Mesenchymal stem cell (in vitro differentiated cells and primary cell): ENCODE data around the gene OLFML2B.
A peak's percentile ranks its signal among the peaks of the same experiment; 100 is the strongest.

ENCODE experiments used
- DNase-seq: peaks from one replicate; pipeline ENCODE4 v3.0.0-alpha.2; 2013
- H2AFZ ChIP-seq: one replicate; pipeline ENCODE4 v1.6.1; 2013; ENCODE audit warnings: low read depth, mild to moderate bottlenecking, control low read depth, inconsistent platforms, low read length, moderate library complexity
- H2AK5ac ChIP-seq: 2 replicates; pipeline ENCODE4 v1.6.1; 2013; ENCODE audit warnings: low read length, moderate library complexity, mild to moderate bottlenecking, inconsistent platforms; ENCODE audit not compliant: severe bottlenecking
- H2BK120ac ChIP-seq: one replicate; pipeline ENCODE4 v1.6.1; 2013; ENCODE audit warnings: low read depth, mild to moderate bottlenecking, inconsistent platforms, low read length, moderate library complexity
- H2BK12ac ChIP-seq, 2 experiments: one replicate each; pipeline ENCODE4 v1.6.1; 2013; ENCODE audit warnings: inconsistent platforms in 2 of 2, low read length in 2 of 2, mild to moderate bottlenecking in 2 of 2, moderate library complexity in 2 of 2, control low read depth in 1 of 2
- H2BK15ac ChIP-seq: one replicate; pipeline ENCODE4 v1.6.1; 2013; ENCODE audit warnings: mild to moderate bottlenecking, low read depth, inconsistent platforms; ENCODE audit not compliant: poor library complexity, severe bottlenecking
- H2BK5ac ChIP-seq: 2 replicates; pipeline ENCODE4 v1.6.1; 2013; ENCODE audit warnings: low read depth, mild to moderate bottlenecking, low read length, control low read depth, inconsistent platforms; ENCODE audit not compliant: poor library complexity, severe bottlenecking
- H3K14ac ChIP-seq, 2 experiments: one replicate each; pipeline ENCODE4 v1.6.1; 2013; ENCODE audit warnings: inconsistent platforms in 2 of 2, low read length in 2 of 2, control low read depth in 1 of 2, mild to moderate bottlenecking in 1 of 2, moderate library complexity in 1 of 2
- H3K18ac ChIP-seq, 2 experiments: one replicate each; pipeline ENCODE4 v1.6.1; 2013; ENCODE audit warnings: inconsistent platforms in 2 of 2, low read length in 2 of 2, control low read depth in 1 of 2, low read depth in 1 of 2, mild to moderate bottlenecking in 1 of 2
- H3K23ac ChIP-seq, 2 experiments: one replicate each; pipeline ENCODE4 v1.6.1; 2013; ENCODE audit warnings: inconsistent platforms in 2 of 2, low read length in 2 of 2, mild to moderate bottlenecking in 2 of 2, moderate library complexity in 2 of 2, control low read depth in 1 of 2
- H3K27ac ChIP-seq: 2 replicates; pipeline ENCODE4 v1.5.1; 2013; ENCODE audit warnings: mild to moderate bottlenecking, moderate library complexity, low read length, control low read depth, inconsistent platforms; ENCODE audit not compliant: poor library complexity, severe bottlenecking
- H3K27me3 ChIP-seq, 2 experiments: 2 replicates each; pipeline versions ENCODE4 v1.6.1 to v1.7.0; 2013; ENCODE audit warnings: low read length in 2 of 2, mild to moderate bottlenecking in 2 of 2, moderate library complexity in 2 of 2, control low read depth in 1 of 2, inconsistent platforms in 1 of 2; ENCODE audit not compliant: control insufficient read depth in 1 of 2, insufficient read depth in 1 of 2
- H3K36me3 ChIP-seq, 2 experiments: 2 replicates each; pipeline versions ENCODE4 v1.6.1 to v1.7.0; 2013; ENCODE audit warnings: low read length in 2 of 2, control low read depth in 1 of 2, inconsistent platforms in 1 of 2, low read depth in 1 of 2, mild to moderate bottlenecking in 1 of 2; ENCODE audit not compliant: insufficient read depth in 2 of 2, control insufficient read depth in 1 of 2
- H3K4ac ChIP-seq, 2 experiments: one replicate each; pipeline ENCODE4 v1.6.1; 2013; ENCODE audit warnings: inconsistent platforms in 2 of 2, low read length in 2 of 2, mild to moderate bottlenecking in 2 of 2, moderate library complexity in 2 of 2, control low read depth in 1 of 2, low read depth in 1 of 2
- H3K4me1 ChIP-seq: 2 replicates; pipeline ENCODE4 v1.6.1; 2013; ENCODE audit warnings: low read depth, low read length, control low read depth; ENCODE audit not compliant: control insufficient read depth, insufficient read depth
- H3K4me2 ChIP-seq: 2 replicates; pipeline ENCODE4 v1.6.1; 2013; ENCODE audit warnings: low read length, mild to moderate bottlenecking, inconsistent platforms; ENCODE audit not compliant: poor library complexity, severe bottlenecking
- H3K4me3 ChIP-seq, 2 experiments: 2 replicates each; pipeline versions ENCODE4 v1.5.1 to v1.7.0; 2013; ENCODE audit warnings: low read length in 2 of 2, mild to moderate bottlenecking in 2 of 2, control low read depth in 1 of 2, low read depth in 1 of 2; ENCODE audit not compliant: insufficient read depth in 1 of 2
- H3K79me1 ChIP-seq: replicated peaks from 2 replicates; pipeline ENCODE4 v1.6.1; 2013; ENCODE audit warnings: mild to moderate bottlenecking, control low read depth, low read length, inconsistent platforms; ENCODE audit not compliant: poor library complexity, severe bottlenecking
- H3K9ac ChIP-seq: 2 replicates; pipeline ENCODE4 v1.7.0; 2013; ENCODE audit warnings: mild to moderate bottlenecking, low read length, moderate library complexity
- H3K9me3 ChIP-seq: 2 replicates; pipeline ENCODE4 v1.7.0; 2013; ENCODE audit warnings: mild to moderate bottlenecking, low read length; ENCODE audit not compliant: control insufficient read depth
- H4K8ac ChIP-seq: one replicate; pipeline ENCODE4 v1.6.1; 2013; ENCODE audit warnings: inconsistent platforms, mild to moderate bottlenecking, low read length, moderate library complexity
- H4K91ac ChIP-seq: one replicate; pipeline ENCODE4 v1.6.1; 2013; ENCODE audit warnings: mild to moderate bottlenecking, low read length, inconsistent platforms
- WGBS: methylation state at CpG from one replicate; pipeline ENCODE4 v1.1.7; 2013; ENCODE audit warnings: mixed read lengths; 5-methylcytosine and 5-hydroxymethylcytosine counted together

OLFML2B gene

DNA sequence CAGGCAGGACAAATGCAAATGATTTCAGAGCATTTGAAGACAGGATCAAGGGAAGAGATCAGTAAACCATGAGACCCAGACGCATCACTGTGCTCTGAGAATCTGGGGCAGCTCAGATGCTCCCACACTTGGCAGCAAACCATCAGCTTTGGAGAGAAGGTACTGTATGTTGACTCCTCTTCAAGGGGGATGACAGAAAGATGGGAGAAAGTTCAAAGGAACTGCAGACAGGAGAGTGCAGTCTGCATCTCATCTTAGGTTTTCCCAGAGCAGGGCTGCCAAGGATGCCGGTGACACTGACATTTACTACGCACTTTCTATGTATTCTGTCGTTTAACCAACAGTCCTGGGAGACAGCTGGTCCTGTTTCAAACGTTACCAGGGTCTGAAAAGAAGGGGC lies 35.8 kb downstream of the OLFML2B start:
- Histone ChIP-seq H3K18ac (no peak overlapping the region), H2AK5ac (no peak overlapping the region), H2BK12ac (no peak overlapping the region), H2AFZ (no peak overlapping the region), H3K4me1 (peaks cover 5% of the 10 kb centered on the region), H3K14ac (no peak overlapping the region), H3K27me3 (no peaks in the 10 kb centered on the region), H3K79me1 (no peaks in the 10 kb centered on the region), H3K23ac (no peak overlapping the region), H3K36me3 (peaks cover 45 to 78% of the 10 kb centered on the region in 2 experiments), H3K4me3 (no peak overlapping the region), H2BK15ac (no peak overlapping the region), H3K27ac (no peak overlapping the region), H2BK5ac (no peak overlapping the region), H2BK120ac (no peak overlapping the region), H3K4ac (no peak overlapping the region), H3K9ac (no peak overlapping the region), H4K8ac (no peak overlapping the region), H4K91ac (no peak overlapping the region), H3K4me2 (no peak overlapping the region), H3K9me3 (peaks cover 18% of the 10 kb centered on the region)
- 83% methylated on average over 5 of the region's 5 CpGs for WGBS
- no peak for DNase-seq

GRCh38 chr1:161987303-161987702 lies 36.4 kb downstream of the OLFML2B start:
- Histone ChIP-seq H3K4me3 (peak overlapping the region in 1 of 2 experiments; percentile 10), H3K79me1 (no peaks in the 10 kb centered on the region), H2BK15ac (no peak overlapping the region), H4K91ac (no peak overlapping the region), H2BK120ac (no peak overlapping the region), H2AFZ (no peak overlapping the region), H3K9ac (no peak overlapping the region), H3K4ac (no peak overlapping the region), H3K36me3 (peaks cover 50 to 78% of the 10 kb centered on the region in 2 experiments), H3K9me3 (peaks cover 14% of the 10 kb centered on the region), H3K4me1 (peaks cover 5% of the 10 kb centered on the region), H2BK12ac (no peak overlapping the region), H3K14ac (no peak overlapping the region), H3K27ac (no peak overlapping the region), H3K4me2 (no peak overlapping the region), H4K8ac (no peak overlapping the region), H3K27me3 (no peaks in the 10 kb centered on the region), H2AK5ac (no peak overlapping the region), H2BK5ac (no peak overlapping the region), H3K18ac (no peak overlapping the region), H3K23ac (no peak overlapping the region)
- DNase-seq: no peak
- no CpG with 5 or more reads among the region's 1 CpG for WGBS

DNA sequence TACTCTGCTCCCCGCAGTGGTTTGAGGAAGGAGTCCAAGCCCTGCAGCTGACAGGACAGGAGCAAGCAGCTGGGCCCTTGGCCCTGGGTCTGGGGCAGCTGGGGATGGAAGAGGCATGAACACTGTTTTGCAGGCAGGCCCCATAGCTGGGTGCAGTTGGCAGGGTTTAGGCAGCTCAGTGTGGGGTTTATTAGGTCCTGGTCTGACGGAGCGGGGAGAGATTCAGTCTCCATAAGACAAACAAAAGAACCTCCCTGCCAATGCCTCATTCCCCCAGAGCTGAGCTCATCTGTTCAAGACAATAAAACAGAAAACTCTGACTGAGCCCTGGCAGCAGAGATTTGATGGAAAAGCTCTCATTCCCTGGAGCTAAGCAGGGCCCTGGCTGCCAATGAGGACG lies 37.3 kb downstream of the OLFML2B start:
- WGBS: 98% methylated on average over 4 of the region's 4 CpGs
- H2AK5ac ChIP-seq: no peak overlapping the region
- no peak overlapping the region for H2BK120ac ChIP-seq
- no peak for DNase-seq
- no peak overlapping the region for H4K8ac ChIP-seq
- no peaks in the 10 kb centered on the region for H3K27me3 ChIP-seq
- H3K36me3 ChIP-seq: peaks cover 54 to 75% of the 10 kb centered on the region in 2 experiments
- no peak overlapping the region for H3K9ac ChIP-seq
- no peak overlapping the region for H2BK12ac ChIP-seq
- H3K14ac ChIP-seq: no peak overlapping the region
- H3K4ac ChIP-seq: no peak overlapping the region
- H3K27ac ChIP-seq: no peak overlapping the region
- H3K4me1 ChIP-seq: peaks cover 7% of the 10 kb centered on the region
- no peaks in the 10 kb centered on the region for H3K79me1 ChIP-seq
- no peak overlapping the region for H3K4me3 ChIP-seq
- H3K9me3 ChIP-seq: peaks cover 6% of the 10 kb centered on the region
- no peak overlapping the region for H3K4me2 ChIP-seq
- H2BK15ac ChIP-seq: no peak overlapping the region
- no peak overlapping the region for H3K18ac ChIP-seq
- H2BK5ac ChIP-seq: no peak overlapping the region
- no peak overlapping the region for H4K91ac ChIP-seq
- H2AFZ ChIP-seq: no peak overlapping the region
- H3K23ac ChIP-seq: no peak overlapping the region

- no peak overlapping the region for H2BK120ac ChIP-seq
Measured at GRCh38 chr1:161985301-161985822, 38.3 kb downstream of the OLFML2B start.

More at GRCh38 chr1:161985301-161985822, 38.3 kb downstream of the OLFML2B start:
- peaks cover 7% of the 10 kb centered on the region for H3K4me1 ChIP-seq
- H3K9ac ChIP-seq: no peak overlapping the region
- H3K23ac ChIP-seq: no peak overlapping the region
- H2BK5ac ChIP-seq: no peak overlapping the region
- no peak overlapping the region for H3K27ac ChIP-seq
- H2AK5ac ChIP-seq: no peak overlapping the region
- no peaks in the 10 kb centered on the region for H3K27me3 ChIP-seq
- no peak overlapping the region for H4K8ac ChIP-seq
- no peak overlapping the region for H3K18ac ChIP-seq
- H4K91ac ChIP-seq: no peak overlapping the region
- no peak for DNase-seq
- no peak overlapping the region for H3K14ac ChIP-seq
- H3K36me3 ChIP-seq: peaks cover 57 to 66% of the 10 kb centered on the region in 2 experiments
- no peak overlapping the region for H3K4me3 ChIP-seq
- H3K79me1 ChIP-seq: no peaks in the 10 kb centered on the region
- 93% methylated on average over 5 of the region's 5 CpGs for WGBS
- H3K9me3 ChIP-seq: peaks cover 6% of the 10 kb centered on the region
- no peak overlapping the region for H2AFZ ChIP-seq
- no peak overlapping the region for H3K4me2 ChIP-seq
- H3K4ac ChIP-seq: no peak overlapping the region
- H2BK12ac ChIP-seq: no peak overlapping the region
- no peak overlapping the region for H2BK15ac ChIP-seq
